Measurements from ENCODE around the gene PTH2. TPM values are rescaled to one million over a fixed set of nuclear protein-coding genes. Genes with fewer than 3 reads are reported as not detected.

The PTH2 gene
- total RNA-seq, 1 donor from 2014 or later = not detected

DNA sequence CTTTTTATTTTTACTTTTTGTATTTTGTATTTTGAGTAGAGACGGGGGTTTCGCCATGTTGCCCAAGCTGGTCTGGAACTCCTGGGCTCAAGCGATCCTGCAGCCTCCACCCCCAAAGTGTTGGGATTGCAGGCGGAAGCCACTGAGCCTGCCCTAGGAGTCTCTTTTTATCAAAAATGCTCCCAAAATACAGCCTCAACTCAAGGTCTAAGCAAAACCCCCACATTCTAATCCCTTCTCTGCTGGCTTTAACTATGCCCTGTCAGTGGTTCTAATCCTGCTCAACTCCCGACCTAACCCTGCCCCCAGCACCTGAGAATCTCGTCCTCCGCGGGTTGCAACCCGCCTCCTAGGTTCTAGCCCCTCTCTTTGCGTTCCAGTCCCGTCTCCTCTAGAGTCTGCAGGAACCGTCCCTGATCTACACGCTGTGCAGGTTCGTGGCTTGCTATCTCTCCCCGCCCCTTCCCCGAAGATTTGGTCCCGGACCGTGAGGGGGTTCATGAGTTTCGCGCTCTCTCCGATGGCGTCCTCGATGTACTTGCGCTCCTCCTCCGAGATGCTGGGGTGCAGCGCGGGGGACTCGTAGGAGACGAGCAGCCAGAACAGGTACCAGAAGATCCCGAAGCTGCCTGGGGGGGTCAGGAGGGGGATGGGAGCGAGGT lies 10.1 kb upstream of the PTH2 start:
- H3K4me3 Mint-ChIP-seq (ENCODE audit: unreplicated experiment) = no peak overlapping the region
- no peaks in the 10 kb centered on the region for H3K36me3 Mint-ChIP-seq (ENCODE audit: unreplicated experiment)
- H3K27me3 Mint-ChIP-seq (ENCODE audit: unreplicated experiment) = peaks cover 75% of the 10 kb centered on the region
- no peak for DNase-seq (ENCODE audit: extremely low spot score, unreplicated experiment)
- TF ChIP-seq, protein P1, sequence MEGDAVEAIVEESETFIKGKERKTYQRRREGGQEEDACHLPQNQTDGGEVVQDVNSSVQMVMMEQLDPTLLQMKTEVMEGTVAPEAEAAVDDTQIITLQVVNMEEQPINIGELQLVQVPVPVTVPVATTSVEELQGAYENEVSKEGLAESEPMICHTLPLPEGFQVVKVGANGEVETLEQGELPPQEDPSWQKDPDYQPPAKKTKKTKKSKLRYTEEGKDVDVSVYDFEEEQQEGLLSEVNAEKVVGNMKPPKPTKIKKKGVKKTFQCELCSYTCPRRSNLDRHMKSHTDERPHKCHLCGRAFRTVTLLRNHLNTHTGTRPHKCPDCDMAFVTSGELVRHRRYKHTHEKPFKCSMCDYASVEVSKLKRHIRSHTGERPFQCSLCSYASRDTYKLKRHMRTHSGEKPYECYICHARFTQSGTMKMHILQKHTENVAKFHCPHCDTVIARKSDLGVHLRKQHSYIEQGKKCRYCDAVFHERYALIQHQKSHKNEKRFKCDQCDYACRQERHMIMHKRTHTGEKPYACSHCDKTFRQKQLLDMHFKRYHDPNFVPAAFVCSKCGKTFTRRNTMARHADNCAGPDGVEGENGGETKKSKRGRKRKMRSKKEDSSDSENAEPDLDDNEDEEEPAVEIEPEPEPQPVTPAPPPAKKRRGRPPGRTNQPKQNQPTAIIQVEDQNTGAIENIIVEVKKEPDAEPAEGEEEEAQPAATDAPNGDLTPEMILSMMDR (IDR thresholded peaks at IDR 0.05) = no peak
- no peak overlapping the region for H3K27ac Mint-ChIP-seq (ENCODE audit: unreplicated experiment)
- peaks cover 4% of the 10 kb centered on the region for H3K4me1 Mint-ChIP-seq (ENCODE audit: unreplicated experiment)
- no peaks in the 10 kb centered on the region for H3K9me3 Mint-ChIP-seq (ENCODE audit: unreplicated experiment)

DNA sequence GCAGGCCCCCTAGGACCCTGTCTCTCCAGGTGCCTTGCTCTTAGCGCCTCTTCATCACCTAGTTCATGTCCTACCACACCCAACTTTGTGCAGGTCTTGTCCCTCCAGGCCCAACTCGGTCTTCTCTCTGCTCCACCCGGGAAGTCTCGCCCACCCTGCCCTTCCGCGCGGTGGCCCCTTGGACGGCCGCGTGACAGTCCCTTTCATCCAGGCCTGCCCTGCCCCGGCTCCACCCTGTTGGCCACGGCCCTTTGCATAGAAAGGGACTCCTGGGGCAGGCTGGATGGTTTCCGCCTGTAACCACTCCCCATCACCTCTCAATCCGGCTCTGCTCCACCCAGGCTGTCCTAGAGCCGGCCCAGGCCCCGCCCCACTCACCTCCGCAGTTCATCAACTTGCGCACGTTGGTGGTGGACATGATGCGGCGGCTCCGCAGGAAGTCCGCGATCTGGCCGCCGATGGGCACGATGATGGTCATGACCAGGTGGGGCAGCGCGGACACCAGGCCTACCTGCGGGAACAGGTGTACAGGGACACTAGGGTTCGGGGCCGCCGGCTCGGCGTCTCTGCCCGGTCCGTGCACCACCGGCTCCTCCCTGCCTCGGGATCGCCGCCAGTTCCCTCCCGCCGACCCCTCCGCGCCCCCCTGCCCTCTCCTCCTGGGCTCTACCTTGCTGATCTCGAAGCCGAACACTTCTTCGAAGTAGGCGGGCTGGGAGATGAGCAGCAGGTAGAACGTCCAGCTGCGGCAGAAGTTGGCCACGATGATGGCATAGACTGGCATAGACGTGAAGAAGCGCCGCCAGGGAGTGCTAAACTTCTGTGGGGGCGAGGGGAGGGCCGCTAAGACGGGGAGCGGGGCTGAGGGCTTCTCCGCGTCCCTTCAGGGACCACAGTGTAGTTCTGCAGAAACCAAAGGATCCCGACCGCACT lies 9.2 kb upstream of the PTH2 start:
- H3K4me3 Mint-ChIP-seq (ENCODE audit: unreplicated experiment) = no peak overlapping the region
- peaks cover 10% of the 10 kb centered on the region for H3K4me1 Mint-ChIP-seq (ENCODE audit: unreplicated experiment)
- no peak overlapping the region for H3K27ac Mint-ChIP-seq (ENCODE audit: unreplicated experiment)
- TF ChIP-seq, protein P1 (IDR thresholded peaks at IDR 0.05) = no peak
- no peak for DNase-seq (ENCODE audit: extremely low spot score, unreplicated experiment)
- H3K27me3 Mint-ChIP-seq (ENCODE audit: unreplicated experiment) = peaks cover 73% of the 10 kb centered on the region
- no peaks in the 10 kb centered on the region for H3K9me3 Mint-ChIP-seq (ENCODE audit: unreplicated experiment)
- H3K36me3 Mint-ChIP-seq (ENCODE audit: unreplicated experiment) = no peaks in the 10 kb centered on the region

DNA sequence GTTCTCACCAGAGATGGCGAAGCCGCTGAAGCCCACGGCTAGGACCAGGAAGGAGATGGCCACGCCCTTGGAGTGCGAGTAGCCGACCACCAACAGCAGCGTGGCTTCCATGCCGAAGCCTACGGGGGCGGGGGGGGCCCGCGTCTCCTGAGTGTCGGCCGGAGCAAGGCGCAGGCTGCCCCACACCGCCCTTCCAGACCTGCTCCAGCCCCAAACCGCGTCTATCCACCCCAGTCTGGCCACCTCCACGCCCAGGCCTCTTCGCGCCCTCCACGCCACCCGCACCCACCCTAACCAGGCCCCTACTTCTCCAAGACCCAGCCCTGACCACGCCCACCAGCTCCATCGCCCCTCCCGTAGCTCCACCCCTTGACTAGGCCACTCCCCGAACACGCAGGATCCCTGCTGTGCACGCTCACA lies 8.1 kb upstream of the PTH2 start:
- Mint-ChIP-seq H3K4me3 (ENCODE audit: unreplicated experiment) (no peak overlapping the region), H3K36me3 (ENCODE audit: unreplicated experiment) (peaks cover 2% of the 10 kb centered on the region), H3K27me3 (ENCODE audit: unreplicated experiment) (peaks cover 74% of the 10 kb centered on the region), H3K9me3 (ENCODE audit: unreplicated experiment) (no peaks in the 10 kb centered on the region), H3K4me1 (ENCODE audit: unreplicated experiment) (peaks cover 11% of the 10 kb centered on the region), H3K27ac (ENCODE audit: unreplicated experiment) (no peak overlapping the region)
- no peak for DNase-seq (ENCODE audit: extremely low spot score, unreplicated experiment)
- TF ChIP-seq, protein P1 (IDR thresholded peaks at IDR 0.05) = no peak

DNA sequence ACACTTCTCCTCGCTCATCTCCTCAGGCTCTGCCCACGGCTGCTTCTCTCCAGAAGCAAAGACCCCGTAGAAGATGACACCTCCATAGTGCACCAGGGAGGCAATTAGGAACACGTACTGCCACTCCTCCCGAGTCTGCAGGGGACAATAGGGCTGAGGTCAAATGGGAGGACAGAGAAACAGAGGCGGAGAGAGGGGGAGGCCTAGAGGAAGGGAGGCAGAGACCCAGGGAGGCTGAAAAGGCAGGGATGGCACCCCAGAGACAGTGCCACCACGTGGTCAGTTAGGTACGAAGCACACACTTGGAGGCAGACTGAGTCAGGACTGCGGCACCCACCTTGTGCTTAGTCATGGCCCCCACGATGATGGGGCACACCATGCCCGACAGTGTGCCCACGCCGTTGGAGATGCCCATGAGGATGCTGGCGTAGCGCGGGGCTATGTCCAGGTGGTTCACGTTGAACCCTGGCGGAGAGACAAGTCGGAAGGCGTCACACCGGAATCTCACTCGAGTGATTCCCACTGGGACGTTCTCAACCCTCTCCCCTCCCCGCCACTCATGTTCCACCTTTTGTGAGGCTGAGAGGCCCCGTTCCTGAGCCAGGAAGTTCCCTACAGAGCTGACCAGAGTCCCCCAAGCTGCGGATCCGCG lies 7.6 kb upstream of the PTH2 start:
- DNase-seq (ENCODE audit: extremely low spot score, unreplicated experiment) = no peak
- Mint-ChIP-seq H3K27ac (ENCODE audit: unreplicated experiment) (no peak overlapping the region), H3K4me1 (ENCODE audit: unreplicated experiment) (peaks cover 11% of the 10 kb centered on the region)

More for the DNA sequence above, 7.6 kb upstream of the PTH2 start:
- TF ChIP-seq, protein P1 (IDR thresholded peaks at IDR 0.05) = peak; percentile 35
- H3K36me3 Mint-ChIP-seq (ENCODE audit: unreplicated experiment) = peaks cover 2% of the 10 kb centered on the region
- peaks cover 74% of the 10 kb centered on the region for H3K27me3 Mint-ChIP-seq (ENCODE audit: unreplicated experiment)
- H3K4me3 Mint-ChIP-seq (ENCODE audit: unreplicated experiment) = no peak overlapping the region
- no peaks in the 10 kb centered on the region for H3K9me3 Mint-ChIP-seq (ENCODE audit: unreplicated experiment)
